ENCODE results near the gene MAPKAP1.
A peak's percentile ranks its signal among the peaks of the same experiment; 100 is the strongest.

MAPKAP1 gene

DNA sequence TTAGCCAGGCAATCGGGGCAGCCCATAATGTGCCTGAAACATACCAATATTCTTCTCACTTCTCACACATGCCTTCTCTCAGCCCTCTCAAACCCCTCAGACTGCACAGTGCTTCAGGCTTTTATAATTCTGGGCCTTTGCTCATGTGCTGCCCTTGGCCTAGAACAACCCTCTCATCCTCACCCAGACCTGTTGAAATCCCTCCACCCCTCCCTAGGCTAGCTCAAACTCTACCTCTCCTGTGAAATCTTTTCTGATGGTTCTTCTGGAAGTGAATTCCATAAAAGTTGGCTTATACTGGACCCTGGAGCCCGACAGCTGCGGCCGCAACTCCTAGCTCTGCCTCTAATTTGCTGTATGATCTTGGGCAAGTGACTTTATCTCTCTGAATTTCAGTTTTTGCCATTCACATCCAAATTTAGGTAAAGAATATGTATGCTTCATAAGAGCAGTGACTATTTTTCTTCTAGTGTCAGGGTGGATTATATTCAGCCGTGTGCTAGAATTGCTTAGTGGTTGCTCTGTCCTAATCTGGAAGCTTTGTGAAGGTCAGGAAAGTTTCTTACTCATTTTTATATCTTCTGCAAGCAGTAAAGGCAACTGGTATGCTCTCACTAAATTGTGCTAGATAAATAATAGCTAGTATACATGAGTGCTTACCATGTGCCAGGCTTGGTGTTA lies 221.4 kb downstream of the MAPKAP1 start:
- DNase-seq (ENCODE audit: low spot score) = no peak

DNA sequence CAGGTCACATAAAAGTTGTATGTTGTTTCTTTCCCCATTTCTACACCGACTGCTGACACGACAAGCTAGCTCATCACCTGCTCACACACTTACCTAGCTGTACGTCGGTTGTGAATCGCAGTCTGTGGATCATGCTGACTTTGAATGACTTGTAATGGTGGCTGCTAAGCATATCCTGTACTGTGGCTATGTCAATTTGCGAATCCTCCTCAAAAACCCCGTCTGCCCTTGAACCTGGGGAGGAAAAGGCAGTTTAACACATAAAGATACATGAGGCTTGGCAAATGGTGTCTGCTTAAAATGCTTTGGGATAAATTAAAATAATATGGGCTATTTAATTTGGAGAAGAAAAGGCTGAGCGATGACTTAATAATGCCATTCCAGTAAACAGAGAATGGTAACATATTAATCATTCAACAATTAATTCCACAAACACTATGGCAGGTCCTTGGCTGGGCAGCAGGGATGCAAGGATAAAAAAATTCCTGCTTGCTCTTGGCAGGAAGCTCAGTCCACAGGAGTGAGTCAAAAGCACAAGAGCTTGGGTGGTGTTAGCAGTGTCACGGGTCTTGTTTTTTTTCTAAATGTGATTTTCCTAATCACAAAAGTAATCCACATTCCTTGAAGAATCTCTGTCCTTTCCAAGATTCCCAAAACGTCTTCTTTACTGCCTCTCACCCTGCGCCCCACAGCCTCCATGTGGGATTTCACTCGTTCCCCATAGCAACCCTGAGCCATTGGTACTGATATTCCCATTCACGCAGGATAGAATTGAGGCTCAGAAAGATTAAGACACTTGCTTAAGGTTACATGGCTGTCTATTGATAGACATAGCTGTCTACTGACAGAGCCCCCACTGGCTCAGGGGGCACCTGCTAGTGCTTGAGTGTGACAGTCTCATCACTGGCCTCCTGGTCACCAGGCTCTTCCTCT lies 222.4 kb downstream of the MAPKAP1 start:
- no peak for DNase-seq (ENCODE audit: low spot score)

DNA sequence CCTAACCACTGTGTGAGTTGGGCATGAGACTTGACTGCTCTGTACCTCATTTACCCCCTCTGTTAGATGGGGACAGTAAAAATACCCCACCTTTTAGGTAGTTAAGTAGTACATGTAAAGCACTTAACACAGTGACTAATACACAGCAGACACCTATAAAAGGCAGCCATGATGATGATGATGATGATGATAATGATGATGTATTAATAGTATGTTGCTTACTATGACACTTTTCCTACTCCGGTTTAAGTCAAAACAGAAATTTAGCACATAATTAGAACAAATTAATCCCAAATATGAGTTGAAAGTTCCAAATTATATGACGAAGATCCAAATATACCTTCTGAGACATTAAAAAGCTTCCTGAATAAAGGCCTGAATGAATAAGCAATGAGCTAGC lies 223.3 kb downstream of the MAPKAP1 start:
- DNase-seq (ENCODE audit: low spot score) = no peak

DNA sequence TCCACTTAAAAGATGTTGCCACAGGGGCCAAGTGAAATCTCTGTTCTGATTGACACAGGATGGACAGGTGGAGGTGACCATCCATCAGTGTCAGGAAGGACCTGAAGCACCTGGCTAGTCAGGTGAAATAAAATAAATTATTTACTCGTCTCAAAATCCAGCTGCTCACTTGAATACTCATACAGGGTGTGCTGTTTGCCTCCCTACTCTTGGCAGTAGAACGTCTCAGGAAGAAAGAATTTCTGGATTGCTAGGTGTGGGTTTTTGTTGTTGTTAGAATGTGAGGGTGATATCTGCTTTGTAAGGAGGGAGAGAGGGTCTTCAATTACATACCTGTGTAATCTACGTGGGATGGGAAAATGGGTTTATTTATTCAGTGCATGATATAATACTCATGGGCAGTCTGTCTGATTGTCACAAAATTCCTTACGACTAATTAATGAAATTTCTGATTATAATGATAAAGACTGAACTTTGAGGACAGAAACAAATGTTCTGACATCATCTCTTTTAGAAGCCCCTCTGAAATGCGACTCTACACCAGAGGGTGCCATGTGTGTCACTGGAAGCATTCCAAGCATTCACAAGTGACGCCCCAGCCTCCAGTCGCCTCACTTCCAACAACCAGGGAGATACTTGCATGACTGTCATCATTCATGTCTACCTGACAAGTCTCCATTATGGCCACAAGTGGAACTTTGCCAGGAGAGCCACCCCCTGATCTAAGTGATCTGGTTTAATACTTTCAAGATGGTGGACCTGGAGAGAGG lies 227.0 kb downstream of the MAPKAP1 start:
- no peak for DNase-seq (ENCODE audit: low spot score)

DNA sequence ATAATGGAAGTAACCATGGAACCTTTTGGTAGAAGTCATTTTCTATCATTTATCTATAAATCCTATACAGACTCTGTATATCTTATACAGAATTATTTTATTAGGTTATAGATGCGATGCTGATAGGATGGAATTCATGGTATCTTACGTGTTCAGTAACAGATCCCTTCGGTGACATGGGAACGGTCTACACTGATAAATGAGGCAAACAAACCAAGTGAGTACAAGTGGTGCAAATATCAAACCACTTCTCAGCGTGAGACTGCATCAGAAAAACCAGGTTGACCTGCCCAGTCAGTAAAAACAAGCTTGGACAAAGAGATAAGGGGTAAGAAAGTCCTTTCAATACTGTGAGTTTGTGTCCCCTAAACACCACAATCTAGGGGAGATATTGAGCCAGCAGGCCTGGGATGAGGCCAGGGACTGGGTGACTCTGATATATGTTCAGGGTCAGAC lies 229.9 kb downstream of the MAPKAP1 start:
- no peak for DNase-seq (ENCODE audit: low spot score)

DNA sequence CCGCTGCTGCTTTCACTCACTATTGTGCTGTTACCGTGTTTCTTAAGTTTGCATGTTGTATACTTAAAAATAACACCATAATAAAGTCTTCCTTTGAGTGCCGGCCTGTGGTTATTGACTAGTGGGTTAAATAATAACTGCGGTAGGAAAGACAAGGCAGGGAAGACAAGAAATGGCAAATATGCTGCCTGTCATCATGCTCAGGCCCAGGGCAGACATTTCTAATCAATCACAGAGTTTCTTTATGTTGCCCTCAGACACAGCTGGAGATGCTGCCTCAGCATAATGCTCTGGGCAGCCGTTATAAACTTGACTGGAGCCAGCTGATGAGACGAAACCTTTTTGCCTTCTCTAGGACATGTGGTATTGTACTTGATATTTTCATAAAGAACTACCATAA lies 230.4 kb downstream of the MAPKAP1 start:
- no peak for DNase-seq (ENCODE audit: low spot score)

DNA sequence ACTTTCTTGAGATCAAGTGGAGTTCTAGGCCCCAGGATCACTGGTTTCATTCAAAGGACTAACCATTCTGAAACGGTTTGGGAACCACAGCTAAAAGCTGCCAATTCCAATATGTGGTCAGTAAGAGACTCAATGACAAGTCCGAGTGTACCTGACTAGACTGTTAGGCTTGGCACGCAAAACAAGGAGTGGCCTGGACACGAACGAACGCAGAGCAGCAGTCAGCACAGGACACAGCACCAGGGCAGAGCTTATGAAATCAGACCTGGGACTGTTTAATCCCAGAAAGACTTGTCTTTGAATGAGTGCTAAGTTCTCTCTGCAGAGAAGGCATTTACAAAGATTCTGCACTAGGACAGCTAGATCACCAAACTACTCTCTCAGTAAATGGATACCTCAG lies 231.6 kb downstream of the MAPKAP1 start:
- DNase-seq (ENCODE audit: low spot score) = no peak

DNA sequence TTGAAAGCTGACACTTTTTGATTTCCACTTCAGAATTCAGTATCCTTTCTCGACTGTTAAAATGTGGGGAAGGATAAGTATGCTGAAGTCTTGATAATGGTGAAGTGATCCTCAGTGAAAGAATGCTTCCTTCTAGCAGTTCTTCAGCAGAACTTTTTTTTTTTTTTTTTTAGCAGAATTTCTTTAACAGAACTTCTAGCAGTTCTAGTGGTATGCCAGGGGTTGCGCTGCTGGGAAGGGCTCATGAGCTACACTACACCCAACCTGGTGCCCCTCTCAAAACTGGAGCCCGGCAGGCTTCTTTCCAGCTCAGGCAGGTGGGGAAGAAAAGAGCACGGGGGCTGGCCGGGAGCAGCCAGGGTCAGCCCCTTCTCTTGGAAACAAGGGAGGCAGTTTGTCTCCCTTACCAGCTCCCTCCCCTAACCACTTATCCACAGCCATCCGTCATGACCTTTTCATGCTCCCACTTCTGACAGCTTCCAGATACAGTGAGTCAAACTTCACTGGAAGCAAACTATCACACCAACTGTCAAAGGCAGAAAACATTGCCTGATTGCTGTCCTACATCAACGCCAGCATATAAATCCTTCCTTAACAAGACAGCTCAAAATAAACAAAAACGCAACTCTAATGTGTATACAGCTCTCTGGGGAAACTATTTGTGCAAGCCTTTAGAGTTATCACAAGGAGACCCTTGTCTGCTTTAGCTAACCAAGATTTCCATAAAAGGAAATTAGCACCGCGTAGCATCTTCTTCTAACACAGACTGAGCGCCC lies 233.9 kb downstream of the MAPKAP1 start:
- peak; percentile 94 for DNase-seq (ENCODE audit: low spot score)

DNA sequence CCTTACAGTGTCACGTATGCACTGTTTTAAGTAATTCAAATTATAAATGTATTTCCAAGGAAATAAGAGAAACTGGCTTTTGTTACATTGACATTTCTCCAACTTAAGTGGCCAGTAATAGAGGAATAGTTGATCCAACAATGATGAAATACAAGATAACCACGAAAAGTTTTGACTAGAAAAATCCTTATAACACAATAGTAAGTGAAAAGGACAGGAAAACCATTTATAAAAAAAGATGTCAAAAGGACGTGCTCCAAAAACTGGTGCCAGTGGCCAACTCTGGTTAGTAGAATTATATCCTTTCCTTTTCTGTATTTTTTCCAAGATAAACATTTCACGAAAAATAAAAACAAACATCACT lies 234.5 kb downstream of the MAPKAP1 start:
- DNase-seq (ENCODE audit: low spot score) = no peak

DNA sequence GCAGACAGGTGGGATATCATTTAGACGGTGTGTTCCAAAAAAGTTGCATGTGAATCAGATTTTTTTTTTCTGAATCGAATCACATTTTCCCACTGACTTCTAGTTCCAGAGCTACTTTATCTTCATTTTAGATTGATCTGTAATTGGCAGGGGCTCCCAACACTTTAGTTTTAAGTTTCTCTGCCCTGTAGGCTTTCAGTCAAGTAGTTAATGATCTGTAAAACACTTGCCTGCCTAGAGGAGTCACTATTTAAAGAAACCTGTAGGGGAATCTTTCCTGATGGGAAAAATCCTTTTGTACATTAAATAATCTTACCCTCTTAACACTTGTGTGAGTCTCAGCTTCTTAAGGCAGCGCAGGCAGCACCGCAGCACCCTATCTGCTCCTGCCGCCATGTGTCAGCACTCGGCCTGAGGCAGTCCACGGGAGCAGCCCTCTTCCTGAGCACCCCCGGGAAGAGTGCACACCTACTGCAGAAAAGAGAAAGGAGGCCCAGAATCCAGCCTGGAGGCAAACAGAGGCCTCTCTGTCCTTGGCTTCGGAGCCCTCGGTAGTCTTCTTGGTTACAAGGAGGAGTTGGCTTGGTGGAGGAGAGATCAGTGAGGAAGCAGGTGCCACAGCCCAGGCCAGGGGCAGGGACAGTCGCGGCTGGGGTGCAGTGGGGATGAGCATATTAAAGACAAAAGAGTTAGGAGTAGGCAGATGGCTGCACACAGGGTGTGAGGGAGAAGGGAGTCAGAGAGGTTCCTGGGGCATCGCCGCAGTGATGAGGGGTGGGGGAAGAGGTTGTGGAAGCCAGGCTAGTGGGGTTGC lies 236.0 kb downstream of the MAPKAP1 start:
- DNase-seq (ENCODE audit: low spot score) = no peak

DNA sequence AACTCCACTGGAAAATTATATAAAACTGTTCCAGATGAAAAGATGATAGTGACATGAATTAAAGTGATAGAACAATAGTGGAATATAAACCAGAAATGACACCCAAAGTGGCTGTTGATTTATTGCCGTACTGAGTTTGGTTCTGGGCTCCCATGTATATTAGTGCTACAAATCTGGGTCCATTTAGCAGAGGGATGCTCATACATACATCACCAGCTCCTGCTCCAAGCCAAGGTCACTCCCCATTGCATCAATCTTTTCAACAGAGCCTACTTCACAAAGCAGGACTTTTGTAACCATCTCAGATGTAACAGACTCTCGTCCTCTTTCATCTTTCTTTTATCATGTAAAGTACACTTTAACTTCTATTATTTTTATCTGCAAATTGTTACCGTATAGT lies 236.8 kb downstream of the MAPKAP1 start:
- DNase-seq (ENCODE audit: low spot score) = no peak

DNA sequence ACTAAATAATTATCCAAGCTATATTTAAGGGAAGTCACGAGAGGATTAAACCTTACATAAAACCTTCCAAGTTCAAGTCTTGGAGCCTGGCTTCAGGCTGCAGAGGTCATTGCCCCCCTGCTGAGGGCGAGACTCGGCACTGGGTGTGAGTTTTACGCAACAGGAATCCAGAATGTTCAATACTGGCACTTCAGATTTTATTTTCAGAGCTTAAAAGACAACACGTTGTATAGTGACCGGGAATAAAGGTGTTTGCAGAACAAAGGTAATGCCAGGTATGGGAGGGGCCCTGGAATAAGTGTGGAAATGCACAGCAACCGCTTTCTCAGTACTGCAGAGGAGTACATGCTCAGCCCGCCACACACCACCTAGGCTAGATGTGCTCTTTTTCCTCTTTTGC lies 238.4 kb downstream of the MAPKAP1 start:
- DNase-seq (ENCODE audit: low spot score) = no peak

DNA sequence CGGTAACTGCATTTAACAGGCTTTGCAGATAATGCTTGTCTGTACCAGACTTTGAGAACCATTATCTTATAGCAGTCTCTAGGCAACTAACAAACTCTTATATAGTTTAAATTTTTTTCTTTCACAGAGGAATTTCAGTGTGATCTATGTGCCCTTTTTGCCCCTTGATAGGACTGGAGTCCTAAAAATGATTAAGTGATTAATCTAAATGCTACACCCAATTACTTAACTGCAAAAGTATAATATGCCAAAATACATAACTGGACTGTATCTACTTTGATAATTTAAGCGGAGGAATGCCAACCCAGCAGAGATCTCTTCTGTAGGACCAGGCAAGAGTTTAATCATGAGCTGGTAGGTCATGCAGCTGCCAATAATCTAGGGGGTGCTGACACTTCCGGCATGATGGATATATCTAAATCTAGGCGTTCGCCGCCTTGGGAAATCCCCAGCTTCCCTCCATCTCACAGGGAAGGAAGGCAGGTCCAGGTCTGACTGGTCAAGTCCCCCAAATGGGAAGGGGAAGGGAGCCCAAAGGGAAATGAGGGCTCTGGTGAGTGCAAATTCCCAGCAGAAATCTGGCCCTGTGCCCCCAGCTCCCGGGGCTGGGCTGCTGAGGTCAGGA lies 239.8 kb downstream of the MAPKAP1 start:
- no peak for DNase-seq (ENCODE audit: low spot score)

DNA sequence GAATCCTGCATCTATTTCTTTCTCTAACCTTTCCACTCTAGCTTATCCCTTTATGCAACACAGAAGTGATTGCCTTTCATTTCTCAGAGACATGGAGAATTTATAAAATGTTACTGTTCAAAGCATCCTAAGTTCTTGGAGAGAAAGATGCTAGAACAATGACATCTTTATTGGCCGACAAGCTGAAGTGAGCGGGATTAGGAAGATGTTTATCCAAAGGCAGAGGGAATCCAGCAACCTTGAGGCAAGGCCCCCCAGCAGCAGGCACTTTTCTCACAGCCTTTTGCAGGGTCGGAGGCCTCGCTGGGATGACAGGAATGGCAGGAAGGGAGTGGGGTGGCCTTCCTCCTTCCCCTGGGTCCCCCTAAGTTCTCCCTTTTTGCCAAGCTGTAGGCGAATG lies 240.6 kb downstream of the MAPKAP1 start:
- no peak for DNase-seq (ENCODE audit: low spot score)

DNA sequence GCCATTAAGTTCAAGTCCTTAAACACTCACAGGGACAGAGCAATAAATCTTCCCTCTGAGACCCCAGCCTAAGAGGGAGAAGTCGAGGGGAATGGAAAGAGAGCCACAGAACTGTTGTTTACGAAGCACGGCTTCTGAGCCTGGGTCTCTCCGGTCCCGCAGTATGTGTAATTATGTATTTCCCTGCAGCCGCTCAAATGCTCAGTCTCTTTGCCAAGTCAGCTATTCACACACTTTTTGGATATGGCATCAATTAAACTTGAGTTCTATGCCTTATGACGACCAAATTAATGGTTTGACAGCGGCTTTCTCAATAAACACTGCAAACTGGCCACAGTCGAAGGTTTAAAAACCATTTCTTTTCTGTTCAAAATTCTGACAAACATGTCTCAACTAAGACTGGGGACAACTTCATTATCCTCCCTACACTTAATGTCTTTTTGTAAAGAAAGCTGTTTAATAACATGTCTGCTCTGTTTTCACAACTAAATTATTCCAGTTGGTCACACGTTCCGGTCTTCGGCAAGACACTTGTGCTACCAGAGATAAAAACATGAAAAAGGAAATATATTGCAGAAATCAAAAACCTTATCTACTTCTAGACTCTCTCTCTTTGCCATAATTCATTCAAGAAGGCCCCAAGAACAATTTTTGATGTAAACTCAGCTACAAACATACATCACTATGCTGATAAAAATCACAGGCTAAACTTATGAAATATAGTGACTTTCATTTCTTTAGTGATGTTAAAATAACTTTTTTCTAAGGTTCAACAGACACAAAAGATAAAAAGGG lies 242.2 kb downstream of the MAPKAP1 start:
- DNase-seq (ENCODE audit: low spot score) = no peak

DNA sequence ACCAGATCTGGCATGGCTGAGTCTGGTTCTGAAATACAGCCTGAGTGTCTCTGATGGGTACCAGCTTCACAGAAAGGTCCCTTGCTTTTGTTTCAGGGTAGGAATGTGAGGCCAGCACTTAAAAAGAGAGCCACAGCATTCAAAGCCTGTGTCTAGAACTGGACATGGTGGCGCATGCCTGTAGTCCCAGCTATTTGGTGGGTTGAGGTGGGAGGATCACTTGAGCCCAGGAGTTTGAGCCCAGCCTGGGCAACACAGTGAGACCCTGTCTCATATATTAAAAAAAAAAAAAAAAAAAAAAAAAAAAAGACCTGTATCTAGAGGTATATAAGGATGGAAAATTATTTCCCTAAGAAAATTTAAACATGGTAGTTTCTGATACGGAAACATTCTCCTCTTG lies 243.1 kb downstream of the MAPKAP1 start:
- peak; percentile 39 for DNase-seq (ENCODE audit: low spot score)

DNA sequence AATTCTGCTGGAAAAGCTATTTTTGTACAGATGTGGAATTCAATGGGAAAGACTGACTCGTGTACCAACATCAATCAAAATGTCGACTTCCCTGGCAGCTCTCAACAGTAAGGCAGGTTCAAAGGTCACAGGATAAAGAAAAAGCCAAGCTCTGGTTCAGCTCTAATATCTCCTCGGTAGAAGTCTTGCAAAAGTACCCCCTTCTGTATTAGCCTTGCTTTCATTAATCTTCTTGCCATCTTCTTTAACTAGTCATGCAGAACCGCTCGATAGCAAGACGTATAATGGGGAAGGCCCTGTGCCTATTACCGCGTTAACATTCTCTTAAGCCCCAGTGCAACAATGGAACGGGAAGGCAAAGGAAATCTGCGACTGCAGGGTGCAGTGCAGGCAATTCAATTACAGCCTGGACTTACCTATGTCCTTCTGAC lies 244.1 kb downstream of the MAPKAP1 start:
- DNase-seq (ENCODE audit: low spot score) = peak; percentile 73

DNA sequence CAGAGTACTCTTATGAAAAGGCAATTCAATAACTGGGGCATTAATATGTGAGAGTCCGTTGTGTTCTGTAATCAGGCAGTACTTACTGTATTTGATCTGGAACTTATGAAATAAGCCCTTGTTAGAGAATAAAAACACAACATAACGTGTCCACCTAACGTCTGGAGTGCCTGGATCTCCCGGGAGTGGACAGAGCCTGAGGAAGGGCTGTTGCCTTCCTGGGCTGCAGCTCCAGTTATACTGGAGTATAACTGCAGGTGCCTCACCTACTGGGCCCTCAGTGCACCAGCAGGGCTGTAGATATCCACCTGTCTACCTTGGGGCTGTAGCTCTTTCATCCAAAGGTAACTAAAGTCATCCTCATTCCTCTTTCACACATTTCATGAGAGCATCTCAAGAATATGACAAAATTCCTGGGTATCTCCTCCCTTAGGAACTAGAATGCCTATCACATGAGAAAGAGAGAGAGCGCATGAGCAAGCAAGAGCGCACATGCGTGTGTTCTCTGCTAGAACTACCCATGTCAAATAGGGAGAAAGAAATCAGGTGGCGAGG lies 245.3 kb downstream of the MAPKAP1 start:
- no peak for DNase-seq (ENCODE audit: low spot score)
